ENCODE measurements around the gene CLPTM1.

DNA sequence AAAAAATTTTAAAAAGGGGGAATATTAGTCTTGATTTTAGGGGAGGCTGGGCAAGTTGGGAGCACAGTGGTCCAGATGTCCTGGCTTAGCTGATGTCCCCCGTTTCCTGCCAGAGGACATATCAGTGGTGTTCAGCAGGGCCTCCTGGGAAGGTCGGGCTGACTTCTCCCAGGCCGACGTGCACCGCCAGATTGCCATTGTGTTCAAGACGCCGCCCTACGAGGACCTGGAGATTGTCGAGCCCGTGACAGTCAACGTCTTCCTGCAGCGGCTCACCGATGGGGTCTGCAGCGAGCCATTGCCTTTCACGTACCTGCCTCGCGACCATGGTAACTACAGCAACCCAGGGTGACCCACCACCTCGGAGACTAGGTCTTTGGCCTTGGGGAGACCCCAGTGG is 77.2 kb downstream of the CLPTM1 start:
- TF ChIP-seq FOXK2 (IDR thresholded peaks at IDR 0.05) = no peak
- no peak for TF ChIP-seq BHLHE40 (IDR thresholded peaks at IDR 0.05; ENCODE audit: borderline replicate concordance)
- no peak for TF ChIP-seq CTBP1 (IDR thresholded peaks at IDR 0.05; ENCODE audit: borderline replicate concordance)
- TF ChIP-seq HDGF (IDR thresholded peaks at IDR 0.05; ENCODE audit: borderline replicate concordance) = no peak
- no peak for TF ChIP-seq TARDBP (IDR thresholded peaks at IDR 0.05)
